NCI-H146 treated with DMSO at 0.1 percent for 48 hours (cell line): ENCODE measurements around the gene ADGRG4.

Source experiments
- DNase-seq: peaks from one replicate; lab custom pipeline; 2025; ENCODE audit not compliant: unreplicated experiment; lab: John Stamatoyannopoulos, UW

The ADGRG4 gene

DNA sequence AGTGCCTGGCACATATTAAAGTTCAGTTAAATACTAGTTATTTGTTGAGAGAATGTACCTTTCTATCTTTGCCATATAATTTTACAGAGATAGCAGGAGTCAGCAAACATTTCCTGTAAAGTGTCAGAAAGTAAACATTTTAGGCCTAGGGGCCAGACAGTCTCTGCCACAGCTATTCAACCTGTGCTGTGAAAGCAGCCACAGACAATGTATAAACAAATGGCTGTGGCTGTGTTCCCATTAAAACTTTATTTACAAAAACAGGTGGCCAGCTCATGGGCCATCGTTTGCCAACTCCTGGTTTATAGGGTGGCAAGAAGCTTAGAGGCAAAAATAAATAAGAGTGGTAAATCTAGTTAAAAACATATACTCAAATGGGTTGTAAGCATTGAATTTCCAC is 153.0 kb downstream of the ADGRG4 start:
- peak; percentile 8 for DNase-seq

DNA sequence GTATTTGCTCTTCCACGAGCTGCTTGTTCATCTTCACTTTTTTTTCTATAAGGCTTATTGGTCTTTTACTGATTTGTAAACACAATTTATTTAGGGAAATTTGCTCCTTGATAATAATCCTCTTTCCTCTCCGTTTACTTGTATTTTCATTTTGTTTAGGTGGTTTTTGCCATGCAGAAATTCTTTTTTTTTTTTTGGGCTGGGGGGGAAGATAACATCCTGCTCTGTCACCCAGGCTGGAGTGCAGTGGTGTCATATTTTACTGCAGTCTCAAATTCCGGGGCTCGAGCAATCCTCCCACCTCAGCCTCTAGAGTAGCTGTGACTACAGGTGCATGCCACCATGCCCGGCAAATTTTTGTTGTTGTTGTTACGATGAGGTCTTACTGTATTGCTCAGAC is 155.4 kb downstream of the ADGRG4 start:
- DNase-seq = no peak

GRCh38 chrX:136457303-136457917 is 156.6 kb downstream of the ADGRG4 start:
- peak; percentile 73 for DNase-seq

- no peak for DNase-seq
Measured at GRCh38 chrX:136464589-136464988, 163.8 kb downstream of the ADGRG4 start.
